RWPE1 (cell line): Measurements from ENCODE around the gene ABHD17B.

ENCODE experiments used
- CTCF ChIA-PET: fragments of 350-600 bp; sonication (Branson Sonifier 250); formaldehyde crosslinking; extraction: SDS; loops from one replicate; lab custom pipeline; 2021; lab: Yijun Ruan, JAX
- POLR2A ChIA-PET: fragments of 400-600 bp; formaldehyde crosslinking; extraction: SDS; loops from one replicate; lab custom pipeline; 2020; ENCODE audit warnings: antibody characterized with exemption; ENCODE audit not compliant: low non-redundant PET; lab: Yijun Ruan, JAX
- DNase-seq: peaks from one replicate; pipeline ENCODE4 v3.0.0; 2012; ENCODE audit warnings: low spot score
- H3K27ac ChIP-seq: fragments of 450-650 bp; 2 replicates; pipeline ENCODE4 v1.5.1; 2017
- CTCF ChIP-seq: fragments of 450-650 bp; conservative IDR thresholded peaks from 2 replicates; pipeline ENCODE4 v1.5.1; 2017; ENCODE audit warnings: low read depth, mild to moderate bottlenecking

Gene ABHD17B

GRCh38 chr9:71895117-71895516 is 15.9 kb downstream of the ABHD17B start:
- no peak overlapping the region for H3K27ac ChIP-seq
- peak; percentile 39 for DNase-seq
- ChIA-PET CTCF (interaction anchor here (0.6 kb wide), 3 partner anchors 46 to 421 kb away, joined by 3 to 4 read pairs (median 3); no protein-coding TSS in a partner anchor), POLR2A (no interaction called here)
- no peak for TF ChIP-seq CTCF

DNA sequence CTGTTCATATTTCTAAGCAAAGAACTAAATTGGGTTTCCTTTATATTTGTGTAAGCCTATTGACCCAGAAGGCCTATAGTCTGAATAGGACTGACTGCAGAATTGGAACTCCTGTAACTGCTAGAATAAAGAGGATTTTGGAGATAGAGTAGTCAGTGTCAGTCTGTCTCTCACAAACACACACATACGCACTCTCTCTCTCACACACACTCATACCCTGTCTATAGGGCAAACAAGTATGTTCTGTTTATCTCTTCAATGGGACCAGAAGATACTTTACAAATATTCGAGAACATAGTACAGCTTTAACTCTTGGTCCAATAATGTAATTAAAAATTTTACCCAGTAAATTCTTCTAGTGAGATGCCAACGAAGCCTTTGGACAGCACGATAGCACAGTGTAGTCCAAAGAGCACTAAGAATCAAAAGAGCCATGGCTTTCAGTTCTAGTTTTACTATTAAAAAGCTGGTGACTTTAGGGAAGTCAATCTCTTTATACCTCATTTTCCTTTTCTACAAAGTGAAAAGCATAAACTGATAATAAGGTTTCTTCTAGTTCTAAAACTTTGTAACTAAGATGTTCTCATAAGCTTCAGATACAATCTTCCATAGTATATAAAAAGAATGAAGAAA is 19.3 kb downstream of the ABHD17B start:
- DNase-seq, result no peak
- ChIA-PET POLR2A (interaction anchor here (0.7 kb wide), 1 partner anchor 14 kb away, joined by 3 read pairs; no protein-coding TSS in a partner anchor), CTCF (interaction anchor here (0.7 kb wide), 1 partner anchor 268 kb away, joined by 3 read pairs; no protein-coding TSS in a partner anchor)
- H3K27ac ChIP-seq, result no peak overlapping the region
- TF ChIP-seq CTCF, result no peak

DNA sequence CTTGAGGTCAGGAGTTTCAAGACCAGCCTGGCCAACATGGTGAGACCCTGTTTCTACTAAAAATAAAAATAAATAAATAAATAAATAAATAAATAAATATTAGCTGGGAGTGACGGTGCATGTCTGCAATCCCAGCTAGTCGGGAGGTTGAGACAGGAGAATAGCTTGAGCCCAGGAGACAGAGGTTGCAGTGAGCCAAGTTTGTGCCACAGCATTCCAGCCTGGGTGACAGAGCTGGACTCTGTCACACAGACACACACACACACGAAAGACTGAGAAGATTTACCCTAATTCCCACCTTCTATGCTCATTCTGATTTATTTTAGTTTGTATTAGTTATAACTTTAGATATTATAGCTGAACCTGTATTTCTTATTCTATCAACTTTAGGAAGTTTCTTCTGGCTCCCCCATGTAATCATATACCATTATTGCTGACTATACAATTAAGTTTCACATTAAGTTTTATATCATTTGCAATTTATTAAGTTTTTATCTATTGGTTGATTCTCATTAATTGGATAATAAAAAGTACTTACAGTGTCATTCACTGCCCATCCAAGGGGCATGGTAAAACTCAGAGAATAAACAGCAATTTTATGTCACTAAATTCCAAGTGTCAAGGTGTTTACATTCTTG is 20.8 kb downstream of the ABHD17B start:
- no peak for TF ChIP-seq CTCF
- POLR2A ChIA-PET, result no interaction called here
- no peak for DNase-seq
- H3K27ac ChIP-seq, result no peak overlapping the region
- CTCF ChIA-PET, result interaction anchor here (0.5 to 0.6 kb wide), 2 partner anchors 136 to 973 kb away, joined by 4 read pairs; no protein-coding TSS in a partner anchor

GRCh38 chr9:71887362-71887761 is 23.6 kb downstream of the ABHD17B start:
- ChIA-PET CTCF (no interaction called here), POLR2A (no interaction called here)
- H3K27ac ChIP-seq, result no peak overlapping the region
- no peak for DNase-seq
- TF ChIP-seq CTCF, result no peak

DNA sequence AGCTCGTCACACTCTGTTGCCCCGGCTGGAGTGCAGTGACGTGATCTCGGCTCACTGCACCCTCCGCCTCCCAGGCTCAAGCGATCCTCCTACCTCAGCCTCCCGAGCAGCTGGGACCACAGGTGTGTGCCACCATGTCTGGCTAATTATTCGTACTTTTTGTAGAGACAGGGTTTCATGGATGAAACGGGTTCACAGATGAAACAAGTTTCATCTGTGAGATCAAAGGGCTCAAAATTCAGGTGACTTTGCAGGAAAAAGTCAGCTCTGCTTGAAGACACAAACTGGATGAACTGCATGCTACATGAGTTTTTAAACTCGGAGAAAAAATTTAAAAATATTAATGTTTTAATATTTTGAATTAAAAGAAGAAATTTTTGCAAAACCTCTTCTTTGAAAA is 24.5 kb downstream of the ABHD17B start:
- no peak for DNase-seq
- ChIA-PET POLR2A (no interaction called here), CTCF (interaction anchor here (0.7 to 0.9 kb wide), 2 partner anchors 52 to 152 kb away, joined by 4 to 6 read pairs; no protein-coding TSS in a partner anchor)
- H3K27ac ChIP-seq, result no peak overlapping the region
- TF ChIP-seq CTCF, result no peak

DNA sequence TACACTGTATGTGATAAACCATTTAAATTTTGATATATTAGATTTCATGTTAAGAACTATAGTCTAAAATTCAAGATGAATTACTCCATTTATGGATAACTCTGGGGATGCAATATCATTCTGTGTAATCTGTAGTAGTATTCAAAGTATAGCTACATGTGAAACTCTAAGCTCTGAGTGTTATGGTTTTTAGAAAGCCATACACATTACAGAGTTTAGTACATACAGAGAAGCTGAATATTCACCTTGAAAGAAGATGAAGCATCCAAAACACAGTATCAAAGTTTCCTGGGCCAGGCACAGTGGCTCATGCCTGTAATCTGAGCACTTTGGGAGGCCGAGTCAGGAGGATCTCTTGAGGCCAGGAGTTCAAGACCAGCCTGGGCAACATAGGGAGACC is 25.0 kb downstream of the ABHD17B start:
- POLR2A ChIA-PET, result no interaction called here
- H3K27ac ChIP-seq, result no peak overlapping the region
- CTCF ChIA-PET, result interaction anchor here (0.7 to 0.9 kb wide), 2 partner anchors 53 to 153 kb away, joined by 4 to 6 read pairs; no protein-coding TSS in a partner anchor
- no peak for DNase-seq
- TF ChIP-seq CTCF, result no peak
